ENCODE data around the gene SYP.

DNA sequence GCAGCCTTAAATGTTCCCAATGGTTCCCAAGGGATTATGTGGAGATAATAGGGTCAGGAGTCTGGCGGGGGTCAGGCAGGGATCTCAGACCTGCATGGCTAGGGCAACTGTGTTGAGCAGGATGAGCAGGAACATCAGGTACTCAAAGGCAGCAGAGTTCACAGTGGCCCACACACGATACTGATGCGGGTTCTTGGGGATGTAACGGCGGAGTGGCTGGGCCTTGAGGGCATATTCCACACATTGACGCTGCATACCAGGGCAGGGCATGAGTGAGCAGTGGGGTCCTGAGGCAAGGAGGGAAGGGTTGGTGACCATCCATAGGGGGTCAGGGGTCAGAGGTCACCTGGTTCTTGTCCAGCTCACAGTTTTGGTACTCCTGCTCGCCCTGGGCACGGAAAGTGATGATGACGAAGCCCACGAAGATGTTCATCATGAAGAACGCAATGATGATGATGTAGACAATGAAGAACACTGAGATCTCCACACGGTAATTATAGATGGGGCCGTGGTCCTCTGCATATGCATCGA is 15.1 kb upstream of the SYP start:
- no peak for TF ChIP-seq CTCF (IDR thresholded peaks at IDR 0.05)
- no peak for TF ChIP-seq EZH2phosphoT487 (IDR thresholded peaks at IDR 0.05)
